NCI-H2107 treated with DMSO at 0.1 percent for 48 hours (cell line): ENCODE results near the gene HDAC1.

Source experiments
- DNase-seq: peaks from one replicate; lab custom pipeline; 2025; ENCODE audit not compliant: unreplicated experiment; lab: John Stamatoyannopoulos, UW

Gene HDAC1

DNA sequence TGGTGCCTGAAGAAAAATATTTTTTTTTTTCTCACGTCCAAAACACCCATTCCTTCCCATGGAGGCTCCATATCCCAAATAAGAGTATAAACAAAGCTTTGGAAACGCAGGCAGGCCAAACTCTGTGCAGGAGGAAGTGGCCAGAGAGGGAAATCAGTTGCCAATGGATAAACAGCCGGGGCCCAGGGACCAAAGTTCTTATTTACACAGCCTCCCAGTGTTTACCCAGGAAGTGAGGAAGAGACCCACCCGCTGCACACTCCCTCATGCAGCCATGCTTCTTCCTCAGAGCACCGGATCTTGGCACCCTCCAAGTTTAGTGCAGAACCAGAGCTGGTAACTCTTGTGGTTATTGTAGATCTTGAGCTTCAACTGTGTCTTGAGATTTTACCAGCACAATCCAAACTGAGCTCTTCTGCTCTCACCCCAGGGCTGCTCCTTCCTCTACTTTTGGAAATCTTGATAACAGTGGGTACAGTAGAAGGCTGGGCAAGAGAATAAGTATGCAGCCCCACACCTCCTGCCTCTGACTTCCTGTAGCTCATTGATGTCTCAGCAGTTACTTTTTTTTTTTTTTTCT is 29.9 kb downstream of the HDAC1 start:
- DNase-seq: no peak

DNA sequence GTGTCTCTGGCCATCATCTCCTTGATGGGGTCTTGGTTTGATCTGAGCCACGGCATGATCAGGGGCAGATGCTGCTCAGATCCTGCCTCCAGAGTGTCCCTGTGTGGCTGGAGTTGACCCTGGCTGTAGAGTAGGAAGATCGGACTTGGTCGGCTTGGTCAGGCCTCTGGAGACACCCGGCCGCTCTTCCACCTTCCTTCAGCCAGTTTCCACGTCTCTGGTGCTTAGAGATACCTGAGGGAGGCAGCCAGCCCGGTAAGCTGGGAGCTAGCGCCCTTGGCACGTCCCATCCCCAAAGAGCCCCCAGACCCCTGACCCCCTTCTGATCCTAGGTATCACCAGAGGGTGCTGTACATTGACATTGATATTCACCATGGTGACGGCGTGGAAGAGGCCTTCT is 35.3 kb downstream of the HDAC1 start:
- DNase-seq: no peak

DNA sequence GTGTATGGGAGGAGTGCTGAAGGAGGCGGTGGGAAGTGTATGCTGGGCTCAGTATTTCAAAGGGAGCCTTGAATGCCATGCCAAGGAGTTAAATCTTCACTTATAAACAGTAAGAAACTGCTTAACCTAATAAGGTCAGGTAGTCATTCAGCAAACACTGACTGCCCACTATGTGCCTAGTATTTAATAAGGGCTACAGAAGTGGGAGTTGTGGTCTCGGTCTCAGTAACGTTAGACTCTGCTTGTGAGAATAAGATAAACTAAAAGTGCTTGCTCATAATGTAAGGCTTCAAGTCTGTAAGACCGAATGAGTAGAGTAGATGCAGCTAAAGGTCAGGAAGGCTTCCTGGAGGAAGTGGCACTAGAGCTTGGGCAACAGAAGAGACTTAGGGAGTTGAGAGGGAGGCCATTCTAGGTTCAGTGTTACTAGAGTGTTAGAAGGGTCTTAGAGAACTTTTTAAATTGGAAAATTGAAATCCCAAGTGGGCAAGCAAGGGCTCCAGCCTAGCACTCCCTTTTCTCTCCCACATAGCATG is 38.1 kb downstream of the HDAC1 start:
- no peak for DNase-seq

DNA sequence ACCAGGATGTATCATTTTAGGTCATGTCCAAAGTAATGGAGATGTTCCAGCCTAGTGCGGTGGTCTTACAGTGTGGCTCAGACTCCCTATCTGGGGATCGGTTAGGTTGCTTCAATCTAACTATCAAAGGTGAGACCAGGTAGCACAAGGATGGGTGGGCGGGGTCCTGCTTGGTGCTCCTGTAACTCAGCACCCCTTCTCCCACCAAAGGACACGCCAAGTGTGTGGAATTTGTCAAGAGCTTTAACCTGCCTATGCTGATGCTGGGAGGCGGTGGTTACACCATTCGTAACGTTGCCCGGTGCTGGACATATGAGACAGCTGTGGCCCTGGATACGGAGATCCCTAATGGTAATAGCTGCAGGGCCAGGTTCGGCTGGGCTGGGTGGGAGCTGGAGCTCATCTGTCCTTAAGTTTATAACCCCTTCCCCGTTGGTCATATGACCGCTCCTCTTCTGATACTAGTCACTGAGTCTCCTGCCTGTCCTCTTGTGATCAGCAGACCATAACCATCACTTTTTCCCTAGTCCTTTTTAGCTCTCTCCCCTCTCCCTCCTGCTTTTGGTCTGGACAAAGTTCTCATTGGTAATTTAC is 38.8 kb downstream of the HDAC1 start:
- no peak for DNase-seq

DNA sequence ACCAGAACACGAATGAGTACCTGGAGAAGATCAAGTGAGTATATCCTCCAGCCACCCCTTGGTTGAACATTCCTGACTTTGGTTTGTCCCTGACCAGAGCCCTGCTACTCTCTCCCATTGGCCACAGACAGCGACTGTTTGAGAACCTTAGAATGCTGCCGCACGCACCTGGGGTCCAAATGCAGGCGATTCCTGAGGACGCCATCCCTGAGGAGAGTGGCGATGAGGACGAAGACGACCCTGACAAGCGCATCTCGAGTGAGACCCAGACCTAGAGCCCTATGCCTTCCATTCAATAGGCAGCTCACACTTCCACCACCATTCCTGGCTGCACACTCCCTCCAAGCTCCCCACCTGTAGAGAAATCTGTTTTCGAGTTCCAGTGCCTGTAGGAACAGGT is 39.7 kb downstream of the HDAC1 start:
- DNase-seq: no peak

DNA sequence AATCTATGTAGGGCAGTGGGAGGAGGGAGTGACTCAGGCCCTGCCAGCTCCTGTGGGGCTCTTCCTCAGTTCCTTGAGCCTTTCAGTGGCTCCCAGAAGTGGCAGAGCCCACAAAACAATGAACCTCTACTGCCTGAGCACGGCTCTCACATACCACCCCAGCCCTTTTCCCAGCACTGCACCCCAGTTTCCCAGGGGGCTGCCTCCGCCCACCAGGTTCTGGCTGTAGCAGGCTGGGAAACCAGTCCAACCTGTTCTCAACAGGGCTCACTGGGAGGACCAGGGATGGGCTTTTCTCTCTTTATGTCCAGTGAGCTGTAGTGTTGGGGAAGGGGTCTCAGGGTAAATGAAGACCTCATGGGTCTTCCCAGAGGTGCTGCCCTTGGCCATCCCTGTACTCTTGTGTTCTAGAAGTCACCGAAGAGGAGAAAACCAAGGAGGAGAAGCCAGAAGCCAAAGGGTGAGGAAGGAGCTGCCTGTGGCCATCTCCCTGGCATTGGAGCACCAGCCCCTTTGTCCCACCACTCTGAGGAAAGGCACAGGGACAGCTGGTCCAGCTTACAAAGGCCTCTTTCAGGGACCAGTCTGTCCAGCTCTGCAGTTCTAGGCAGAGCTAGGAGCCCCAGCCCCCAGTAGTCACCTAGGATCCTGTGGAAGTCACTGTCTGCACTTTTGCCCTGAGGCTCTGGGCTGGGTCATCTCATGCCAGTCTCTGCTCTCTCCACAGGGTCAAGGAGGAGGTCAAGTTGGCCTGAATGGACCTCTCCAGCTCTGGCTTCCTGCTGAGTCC is 40.6 kb downstream of the HDAC1 start:
- DNase-seq: no peak

DNA sequence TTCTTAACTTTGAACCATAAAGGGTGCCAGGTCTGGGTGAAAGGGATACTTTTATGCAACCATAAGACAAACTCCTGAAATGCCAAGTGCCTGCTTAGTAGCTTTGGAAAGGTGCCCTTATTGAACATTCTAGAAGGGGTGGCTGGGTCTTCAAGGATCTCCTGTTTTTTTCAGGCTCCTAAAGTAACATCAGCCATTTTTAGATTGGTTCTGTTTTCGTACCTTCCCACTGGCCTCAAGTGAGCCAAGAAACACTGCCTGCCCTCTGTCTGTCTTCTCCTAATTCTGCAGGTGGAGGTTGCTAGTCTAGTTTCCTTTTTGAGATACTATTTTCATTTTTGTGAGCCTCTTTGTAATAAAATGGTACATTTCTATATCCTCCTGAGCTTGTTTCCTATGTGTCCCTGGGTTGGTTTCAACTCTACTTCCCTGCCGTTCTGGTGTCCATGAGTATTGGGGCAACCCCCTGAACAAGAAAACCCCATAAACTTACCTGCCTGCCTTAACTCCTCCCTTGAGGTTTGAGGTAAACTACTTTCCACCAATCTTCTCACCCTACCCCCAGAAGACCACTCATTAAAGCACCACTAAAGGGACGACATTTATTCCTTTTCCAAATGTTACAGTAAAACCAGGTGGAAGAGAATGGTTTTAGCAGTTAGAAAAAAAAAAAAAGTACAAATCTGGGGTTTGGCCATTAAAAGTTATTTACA is 41.5 kb downstream of the HDAC1 start:
- DNase-seq: no peak

DNA sequence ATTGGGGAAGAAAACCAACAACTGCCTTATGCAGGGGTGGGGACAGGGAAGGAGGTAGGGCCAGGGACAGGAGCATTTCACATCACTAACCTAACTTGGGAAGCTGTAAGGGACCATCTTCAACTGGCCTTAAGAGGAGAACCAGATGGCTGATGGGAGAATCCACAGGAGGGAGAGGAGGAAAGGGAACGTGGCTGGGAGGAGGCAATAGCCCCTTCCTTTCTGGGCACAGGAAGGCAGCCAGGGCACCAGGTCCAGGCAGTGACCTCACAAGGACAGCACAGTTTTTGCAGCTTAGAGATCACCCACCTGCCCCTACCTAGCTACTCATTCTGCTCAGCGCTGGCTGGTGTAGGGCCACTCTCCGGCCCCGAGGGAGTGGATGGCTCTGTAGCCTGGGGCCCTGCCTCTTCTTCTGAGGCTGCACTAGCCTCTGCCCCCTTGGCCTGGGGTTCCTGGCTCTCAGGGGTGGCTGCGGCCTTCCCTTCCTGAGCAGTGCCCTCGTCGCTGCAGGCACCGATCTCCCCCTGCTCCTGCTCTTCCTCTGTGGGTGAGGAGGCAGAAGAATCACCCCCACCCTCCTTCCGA is 42.5 kb downstream of the HDAC1 start:
- no peak for DNase-seq

DNA sequence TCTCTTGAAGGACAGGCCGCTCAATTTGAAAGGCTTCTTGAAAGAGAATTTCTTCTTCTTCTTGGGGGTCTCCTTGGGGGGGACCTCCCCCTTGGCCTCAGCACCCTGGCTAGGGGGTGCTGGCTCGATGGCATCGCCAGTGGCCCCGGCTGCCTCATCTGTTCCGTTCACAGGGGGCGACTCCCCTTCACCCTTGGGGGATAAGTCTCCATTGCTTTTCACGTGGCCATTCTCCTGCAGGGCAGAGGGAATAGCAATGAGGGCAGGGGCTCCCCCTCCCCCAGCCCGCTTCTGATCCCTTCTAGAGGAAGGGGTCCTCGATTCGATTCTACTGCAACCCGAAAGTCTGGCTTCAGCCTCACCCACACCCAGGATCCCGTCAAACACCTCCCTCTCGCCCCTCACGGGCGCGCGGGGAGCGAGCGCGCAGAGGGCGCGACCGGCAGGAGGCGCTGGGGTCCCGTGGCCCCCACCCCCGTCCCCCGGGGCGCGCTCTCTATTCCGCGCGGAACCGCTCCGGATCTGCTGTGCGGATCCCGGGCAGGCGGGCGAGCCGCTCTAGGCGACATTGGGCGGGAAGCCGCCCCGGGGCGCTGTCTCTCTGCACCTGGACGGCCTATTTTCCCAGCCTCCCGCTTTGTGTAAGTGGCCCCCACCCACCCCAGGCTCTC is 43.1 kb downstream of the HDAC1 start:
- no peak for DNase-seq

DNA sequence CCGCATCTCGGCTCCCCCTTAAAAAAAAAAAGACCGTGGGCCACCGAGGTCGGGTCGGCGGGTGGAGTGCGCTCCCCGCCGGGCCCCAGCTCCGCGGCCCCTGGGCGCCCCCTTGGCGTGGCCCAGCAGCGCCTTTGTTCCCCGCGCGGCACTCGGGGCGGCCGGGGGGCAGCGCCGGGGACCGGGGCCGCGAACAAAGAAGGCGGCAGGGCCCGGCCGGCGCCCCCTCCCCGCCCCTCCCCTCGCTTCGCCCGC is 43.6 kb downstream of the HDAC1 start:
- DNase-seq: no peak

DNA sequence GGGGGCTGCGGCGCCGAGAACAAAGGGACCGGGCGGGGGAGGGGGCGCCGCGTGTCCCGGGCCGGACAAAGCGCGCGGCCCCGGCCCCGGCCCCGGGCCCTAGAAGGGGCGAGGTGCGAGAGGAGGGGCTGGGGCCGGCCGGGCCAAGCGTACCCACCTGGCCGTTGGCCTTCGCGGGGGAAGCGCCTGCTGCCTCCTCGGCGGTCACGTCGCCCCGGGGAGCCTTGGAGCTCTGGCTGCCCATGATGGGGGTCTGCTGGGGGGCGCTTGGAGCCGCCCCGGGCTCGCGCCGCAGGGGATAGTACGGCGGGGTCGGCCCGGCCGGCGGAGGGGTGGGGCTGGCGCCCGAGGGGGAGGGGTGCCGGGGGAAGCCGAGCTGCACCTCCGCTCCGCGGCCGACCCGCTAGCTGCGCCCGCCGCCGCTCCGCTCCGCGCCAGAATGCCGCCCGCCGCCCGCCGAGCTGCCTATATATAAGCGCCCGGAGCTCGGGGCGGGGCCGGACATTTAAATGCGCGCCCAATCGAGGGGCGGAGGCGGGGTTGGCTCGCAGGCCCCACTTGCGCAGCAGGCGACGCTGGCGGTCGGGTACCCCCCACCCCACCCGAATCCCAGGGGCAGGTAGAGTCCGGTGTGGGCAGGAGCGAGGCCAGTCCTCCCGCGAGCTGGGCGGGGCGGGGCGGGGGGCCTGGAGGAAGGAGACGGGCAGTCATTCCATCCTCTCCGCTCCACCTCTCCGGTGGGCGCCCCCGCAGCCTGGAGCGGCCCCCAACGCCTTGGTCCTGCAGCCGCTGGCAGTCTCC is 44.1 kb downstream of the HDAC1 start, which contains the start of gene MARCKSL1:
MARCKSL1 (minus strand) TSS at position 444 of the 801 bp plus-strand sequence; CDS start at position 244, 200 bp downstream.
- peak; percentile 53 for DNase-seq

DNA sequence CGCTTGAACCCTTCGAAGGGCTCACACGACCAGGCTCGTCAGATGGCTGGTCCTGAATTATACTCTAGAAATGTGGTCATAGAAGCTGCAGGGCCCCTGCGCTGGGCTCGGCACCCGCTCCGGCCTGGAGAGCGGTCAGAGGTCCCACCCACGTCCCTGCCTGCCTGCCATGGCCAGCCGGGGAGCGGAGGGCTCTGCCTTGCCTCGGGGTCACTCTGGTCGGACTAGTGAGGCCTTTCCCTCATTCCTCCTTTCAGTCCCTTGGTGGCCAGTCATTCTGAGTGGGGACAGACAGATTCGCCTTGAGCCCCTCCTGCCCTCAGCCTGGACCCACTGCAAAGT is 44.7 kb downstream of the HDAC1 start:
- no peak for DNase-seq

DNA sequence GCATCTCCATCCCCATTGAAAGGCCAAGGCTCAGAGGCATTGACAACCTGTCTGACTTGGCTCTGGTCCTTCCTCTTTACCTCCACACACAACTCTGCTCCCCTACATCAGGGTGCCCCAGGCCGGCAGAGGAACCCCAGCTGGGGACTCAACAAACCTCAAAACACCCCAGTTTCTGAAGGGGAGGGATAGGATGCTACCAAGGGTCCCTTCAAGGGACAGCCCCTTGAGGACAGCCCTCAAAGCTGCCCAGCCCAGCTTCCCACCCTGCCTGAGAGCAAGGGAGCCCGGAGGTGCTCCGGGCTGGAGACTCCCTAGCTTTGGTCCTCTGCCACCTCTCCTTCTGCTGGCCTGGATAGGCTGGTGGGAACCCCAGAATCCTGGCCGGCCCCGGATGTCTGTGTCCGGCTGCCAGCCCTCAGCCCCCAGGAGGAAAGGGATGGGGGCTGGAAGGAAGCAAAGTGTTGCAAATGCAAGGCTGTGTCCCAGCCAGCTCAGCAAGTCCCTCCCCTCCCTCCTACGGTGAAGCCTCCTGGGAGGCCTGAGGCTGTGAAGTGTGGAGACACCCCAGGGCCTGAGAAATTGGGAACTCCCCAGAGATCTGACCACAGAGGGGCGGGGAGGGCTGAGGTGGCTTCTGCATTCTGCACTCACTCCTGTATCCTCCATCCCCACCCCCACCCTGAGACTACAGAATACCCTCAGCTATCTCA is 45.2 kb downstream of the HDAC1 start:
- peak; percentile 55 for DNase-seq

DNA sequence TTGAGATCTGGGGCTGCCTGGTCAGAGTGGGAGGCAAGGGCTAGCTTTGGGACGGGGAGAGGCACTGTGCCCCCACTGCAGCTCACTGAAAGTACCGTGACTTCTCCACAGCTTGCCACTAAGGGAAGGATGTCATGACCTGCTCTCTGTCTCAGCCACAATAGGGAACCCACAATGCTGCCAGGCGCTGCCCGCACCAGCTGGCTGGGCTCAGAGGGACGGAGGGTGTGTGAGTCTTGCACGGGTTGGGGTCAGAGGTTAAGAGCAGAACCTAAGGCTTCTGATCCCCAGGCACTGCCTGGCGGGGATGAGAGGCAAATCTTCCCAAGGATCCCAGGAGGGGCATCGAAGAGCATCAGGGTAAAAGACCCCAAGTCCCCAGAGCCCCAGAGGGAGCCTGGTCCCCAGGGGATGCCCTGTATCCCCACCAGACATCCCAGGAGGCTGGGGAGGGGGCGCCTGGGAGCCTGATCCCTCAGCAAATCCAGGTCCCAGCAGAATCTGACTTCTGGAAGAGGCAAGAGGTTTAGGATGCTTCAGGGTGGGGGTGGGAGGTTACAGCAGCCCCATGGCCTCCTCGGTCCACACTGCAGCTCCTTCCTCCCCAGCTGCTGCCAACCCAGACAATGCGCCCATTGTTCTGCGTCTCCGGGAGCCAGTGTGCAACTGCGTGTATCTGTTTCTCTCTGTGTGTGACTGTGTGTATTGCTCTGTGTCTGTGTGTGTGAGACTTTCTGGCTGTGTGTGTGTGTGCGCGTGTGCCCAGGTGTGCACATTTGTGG is 46.2 kb downstream of the HDAC1 start:
- DNase-seq: peak; percentile 68

DNA sequence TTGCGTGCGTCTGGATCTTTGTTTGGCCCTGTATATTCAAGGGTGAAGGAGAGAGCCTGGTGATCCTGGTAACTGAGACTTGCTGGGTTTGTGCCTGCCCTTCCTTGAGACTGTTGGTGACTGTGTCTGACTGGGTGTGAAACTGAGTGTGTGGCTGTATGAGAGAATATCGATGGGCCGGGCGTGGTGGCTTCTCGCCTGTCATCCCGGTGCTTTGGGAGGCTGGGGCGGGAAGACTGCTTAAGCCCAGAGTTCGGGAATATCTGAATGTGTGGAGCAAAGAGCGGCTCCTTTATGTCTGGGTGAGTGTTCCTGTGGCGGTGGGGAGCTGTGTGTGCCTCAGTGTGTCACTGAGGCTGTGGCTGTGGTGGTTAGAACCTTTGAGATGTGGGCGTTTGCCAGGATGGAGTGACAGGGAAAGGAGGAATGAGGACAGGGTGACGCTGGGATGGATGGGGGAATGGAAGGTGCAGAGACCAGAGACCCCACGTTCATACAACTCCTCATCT is 46.8 kb downstream of the HDAC1 start:
- no peak for DNase-seq

DNA sequence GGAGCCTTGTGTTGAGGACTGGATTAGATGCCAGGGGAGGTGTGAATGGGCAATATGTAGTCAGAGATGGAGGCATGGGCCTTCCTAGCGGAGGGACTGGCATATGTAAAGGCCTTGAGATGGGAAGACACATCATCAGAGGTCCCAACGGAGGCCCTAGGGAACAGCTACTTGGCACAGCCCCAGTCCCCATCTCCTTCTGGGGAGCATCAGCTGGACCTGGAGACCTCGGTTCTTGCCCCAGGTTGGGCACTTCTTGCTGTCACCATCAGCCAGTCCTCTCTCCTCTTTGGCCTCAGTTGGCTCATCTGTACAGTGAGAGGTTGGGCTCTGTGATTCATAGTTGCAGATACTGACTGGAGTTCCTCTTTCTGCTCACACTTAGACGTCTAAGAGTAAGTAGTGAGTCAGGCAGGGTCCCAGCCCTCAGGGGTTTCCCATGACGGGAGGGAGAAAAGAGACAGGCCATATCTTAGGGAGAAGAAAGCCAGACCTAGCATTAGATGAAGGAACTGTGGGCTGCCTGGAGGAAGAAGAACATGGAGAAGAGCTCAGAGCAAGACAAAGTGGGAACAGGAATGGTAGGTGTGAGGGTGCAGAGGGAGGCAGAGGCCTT is 47.6 kb downstream of the HDAC1 start:
- no peak for DNase-seq

DNA sequence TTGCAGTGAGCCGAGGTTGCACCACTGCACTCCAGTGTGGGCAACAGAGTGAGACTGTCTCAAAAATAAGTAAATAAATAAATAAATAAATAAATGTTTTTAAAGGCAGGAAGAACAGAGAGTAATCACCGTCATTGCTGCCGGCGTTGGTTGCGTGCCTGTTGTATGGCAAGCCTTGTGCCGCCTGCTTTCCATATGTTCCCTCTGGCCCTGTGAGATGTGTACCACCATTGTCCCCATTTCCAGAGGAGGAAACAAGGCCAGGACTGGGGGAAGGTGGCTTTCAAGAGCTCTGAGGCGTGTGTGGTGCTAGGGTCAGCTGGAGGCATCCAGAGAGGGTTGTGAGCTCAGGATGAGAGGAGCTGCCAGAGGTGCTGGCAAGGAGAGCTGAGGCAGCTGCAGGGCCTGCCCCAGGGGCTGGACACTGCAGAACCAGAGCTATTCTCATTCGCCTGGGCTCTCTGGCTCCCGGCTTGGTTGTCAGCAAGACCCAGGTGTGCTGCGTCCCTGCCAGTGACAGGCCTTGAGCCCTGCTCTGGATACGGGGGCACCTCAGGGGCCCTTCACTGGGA is 49.4 kb downstream of the HDAC1 start:
- DNase-seq: no peak

DNA sequence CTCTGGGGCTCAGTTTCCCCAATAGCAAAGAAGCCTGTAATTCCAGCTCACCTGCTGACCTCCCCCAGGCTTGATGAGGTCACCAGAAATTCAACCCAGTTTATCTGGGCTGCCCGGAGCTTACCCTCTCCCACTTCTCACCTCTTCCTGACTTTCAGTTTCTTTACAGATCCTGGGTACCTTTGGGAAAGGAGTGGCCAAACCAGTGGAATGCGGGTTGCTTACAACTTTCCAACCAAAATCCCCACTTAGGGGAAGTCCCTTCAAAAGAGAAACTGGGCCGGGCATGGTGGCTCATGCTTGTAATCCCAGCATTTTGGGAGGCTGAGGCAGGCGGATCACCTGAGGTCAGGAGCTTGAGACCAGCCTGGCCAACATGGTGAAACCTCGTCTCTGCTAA is 50.1 kb downstream of the HDAC1 start:
- no peak for DNase-seq
